HG03354 (cell line): Measurements from ENCODE around the gene ZNFX1.
A peak's percentile ranks its signal among the peaks of the same experiment; 100 is the strongest.
"Not testable (repeated sequence)": the region's sequence is repeated elsewhere in the genome, so short reads cannot be mapped to it uniquely, and the experiment has no call there.

Source experiments
- ATAC-seq: cut with Tn5 transposase; IDR thresholded peaks from one replicate; pipeline ENCODE4 v1.9.1; 2021; ENCODE audit warnings: mild to moderate bottlenecking; ENCODE audit not compliant: unreplicated experiment, poor library complexity, severe bottlenecking

Gene ZNFX1

DNA sequence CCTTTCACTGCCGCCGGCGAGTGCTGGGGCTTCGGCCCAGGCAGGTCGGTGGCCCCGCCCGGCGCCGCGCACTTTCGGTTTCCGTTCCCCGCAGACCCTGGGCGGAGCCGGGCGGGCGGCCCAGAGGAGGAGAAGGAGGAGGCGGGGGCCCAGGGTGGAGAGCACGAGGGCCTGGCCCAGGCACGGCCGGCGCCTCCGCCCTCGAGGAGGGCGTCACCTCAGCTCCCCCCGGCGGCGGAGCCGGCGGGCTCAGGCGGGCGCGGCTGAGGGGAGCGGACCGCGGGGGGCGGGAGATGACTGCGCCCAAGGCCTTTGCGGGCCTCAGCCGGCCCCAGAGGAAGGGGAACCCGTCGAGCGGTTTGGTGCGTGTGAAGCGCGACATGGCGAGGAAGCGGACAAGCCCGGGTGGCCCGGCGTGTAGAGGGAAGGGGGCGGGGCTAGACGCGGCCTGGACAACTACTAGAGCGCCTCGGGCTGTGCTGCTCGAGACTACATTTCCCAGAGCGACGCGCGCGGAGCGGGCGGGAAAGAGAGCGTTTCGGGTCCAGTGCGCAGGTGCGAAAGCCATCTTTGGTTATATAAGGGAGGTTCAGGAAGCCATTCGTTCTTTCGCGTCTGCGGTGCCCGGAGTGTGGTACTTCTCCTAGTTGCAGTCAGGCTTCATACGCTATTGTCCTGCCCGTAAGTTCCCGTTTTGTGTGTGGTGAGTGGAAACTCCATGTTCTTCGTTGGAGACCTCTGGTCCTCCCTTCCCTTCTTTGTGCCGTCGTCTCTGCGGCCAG, at the start of gene ZNFX1:
TSS of gene ZNFX1 (minus strand) at position 22 of the 782 bp plus-strand sequence. CDS start 2,218 bp downstream, outside the sequence.
- peak; percentile 86 for ATAC-seq

DNA sequence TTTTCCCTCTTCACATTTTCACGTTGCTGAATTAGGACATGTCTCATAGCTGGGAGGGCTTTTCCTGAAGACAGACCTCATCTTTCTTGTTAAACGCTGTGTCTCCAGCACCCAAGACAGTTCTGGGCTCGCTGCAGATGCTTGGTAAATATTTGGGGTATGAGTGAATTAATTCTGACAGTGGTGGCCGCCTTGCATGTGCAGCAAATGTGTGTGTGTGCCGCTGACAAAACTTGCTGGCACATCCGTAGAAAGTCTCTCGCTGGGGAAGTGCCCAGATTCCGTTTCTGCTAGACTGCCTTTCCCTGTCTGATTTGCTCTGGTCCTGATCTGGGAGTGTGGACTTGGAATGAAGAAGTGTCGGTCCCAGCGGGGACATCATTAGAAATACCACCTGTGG, 48.2 kb upstream of the ZNFX1 start:
- ATAC-seq, result no peak

DNA sequence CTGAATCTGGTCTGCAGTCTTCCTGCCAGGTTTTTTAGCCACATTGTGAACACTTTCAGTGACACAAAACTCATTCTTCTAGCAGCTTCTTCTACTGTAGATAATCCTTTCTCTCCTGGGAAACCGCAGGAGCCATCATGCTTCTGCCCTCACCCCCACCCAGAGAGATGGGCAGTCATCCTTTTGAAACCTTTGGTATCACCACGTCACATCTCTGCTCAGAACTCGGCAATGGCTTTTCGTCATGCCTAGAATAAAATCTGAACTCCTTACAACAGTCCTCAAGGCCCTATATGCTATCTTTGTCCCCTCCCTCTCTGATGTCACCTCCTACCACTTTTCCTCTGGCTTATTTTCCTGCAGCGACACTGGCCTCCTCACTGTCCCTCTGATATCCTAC, 46.4 kb upstream of the ZNFX1 start:
- ATAC-seq, result no peak

DNA sequence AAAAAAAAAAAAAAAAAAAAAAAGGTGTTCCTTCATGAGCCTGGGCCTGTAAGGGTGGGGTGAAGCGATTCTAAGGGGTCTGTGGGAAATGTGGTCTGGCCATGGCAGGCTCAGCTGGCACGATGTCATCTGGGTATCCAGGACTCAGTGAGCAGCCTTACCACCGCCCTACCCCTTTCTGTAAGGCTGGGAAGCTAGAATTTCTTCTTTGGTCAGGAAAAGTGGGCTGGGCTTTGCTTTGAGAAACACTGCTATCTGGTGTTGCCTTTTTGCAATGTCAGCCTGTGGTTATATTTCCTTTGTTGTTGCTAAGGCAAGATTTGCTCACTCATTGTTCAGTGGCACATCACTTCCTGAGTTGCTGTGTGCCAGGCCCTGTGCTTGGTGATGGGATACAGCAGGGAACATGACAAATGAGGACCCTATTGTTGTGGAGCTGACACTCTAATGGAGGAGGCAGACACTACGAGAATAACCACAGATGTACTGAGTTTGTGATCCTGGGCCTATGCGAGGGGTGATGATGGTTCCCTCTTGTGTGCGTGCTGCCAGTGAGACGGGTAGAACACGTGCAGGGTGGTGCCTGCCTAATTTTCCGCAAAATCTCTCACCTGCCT, 45.9 kb upstream of the ZNFX1 start:
- no peak for ATAC-seq

DNA sequence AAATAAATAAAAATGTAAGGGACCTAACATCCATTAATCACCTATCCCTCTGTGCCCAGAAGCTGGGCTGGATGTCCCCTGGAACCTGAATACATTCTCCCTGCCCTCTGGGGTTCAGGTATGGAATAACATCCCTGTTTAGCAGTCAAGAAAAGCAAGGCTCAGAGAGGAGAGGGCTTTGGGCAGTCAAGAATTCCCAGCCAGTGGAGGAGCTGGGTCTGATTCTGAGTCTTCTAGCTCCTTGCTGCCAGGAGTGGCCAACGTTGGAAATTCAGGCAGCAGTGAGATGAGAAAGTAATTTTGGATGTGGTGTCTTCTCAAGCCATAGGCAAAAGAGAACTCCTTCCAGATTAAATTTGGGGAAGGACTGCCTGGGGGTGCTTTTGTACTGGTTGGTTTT, 42.6 kb upstream of the ZNFX1 start:
- ATAC-seq, result no peak

DNA sequence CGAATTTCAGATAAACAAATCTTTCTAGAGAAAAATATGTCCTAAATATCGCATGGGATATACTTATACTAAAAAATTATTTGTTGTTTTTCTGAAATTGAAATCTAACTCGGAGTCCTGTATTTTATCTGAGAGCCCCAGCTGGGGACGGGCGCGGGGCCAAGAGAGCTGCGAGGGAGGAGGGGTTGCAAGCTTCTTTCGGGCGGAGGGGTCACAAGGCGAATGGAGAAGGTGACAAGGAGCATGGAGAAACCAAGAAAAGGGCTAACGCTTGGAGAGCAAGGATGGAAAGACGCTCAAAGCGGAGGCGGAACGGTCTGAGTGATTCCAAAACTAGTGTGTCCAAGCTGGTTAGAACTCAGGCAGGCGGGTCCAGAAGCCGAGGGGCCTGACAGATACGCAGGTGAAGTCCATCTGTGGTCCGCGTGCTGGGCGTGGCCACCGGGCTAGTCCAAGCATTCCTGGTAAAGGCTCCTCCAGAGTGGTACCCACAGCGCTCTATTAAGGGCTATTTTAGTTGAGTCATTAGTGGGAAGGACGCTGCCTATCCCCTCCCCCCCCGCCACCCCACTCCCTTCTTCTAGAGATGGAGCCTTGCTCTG, 41.5 kb upstream of the ZNFX1 start:
- no peak for ATAC-seq

DNA sequence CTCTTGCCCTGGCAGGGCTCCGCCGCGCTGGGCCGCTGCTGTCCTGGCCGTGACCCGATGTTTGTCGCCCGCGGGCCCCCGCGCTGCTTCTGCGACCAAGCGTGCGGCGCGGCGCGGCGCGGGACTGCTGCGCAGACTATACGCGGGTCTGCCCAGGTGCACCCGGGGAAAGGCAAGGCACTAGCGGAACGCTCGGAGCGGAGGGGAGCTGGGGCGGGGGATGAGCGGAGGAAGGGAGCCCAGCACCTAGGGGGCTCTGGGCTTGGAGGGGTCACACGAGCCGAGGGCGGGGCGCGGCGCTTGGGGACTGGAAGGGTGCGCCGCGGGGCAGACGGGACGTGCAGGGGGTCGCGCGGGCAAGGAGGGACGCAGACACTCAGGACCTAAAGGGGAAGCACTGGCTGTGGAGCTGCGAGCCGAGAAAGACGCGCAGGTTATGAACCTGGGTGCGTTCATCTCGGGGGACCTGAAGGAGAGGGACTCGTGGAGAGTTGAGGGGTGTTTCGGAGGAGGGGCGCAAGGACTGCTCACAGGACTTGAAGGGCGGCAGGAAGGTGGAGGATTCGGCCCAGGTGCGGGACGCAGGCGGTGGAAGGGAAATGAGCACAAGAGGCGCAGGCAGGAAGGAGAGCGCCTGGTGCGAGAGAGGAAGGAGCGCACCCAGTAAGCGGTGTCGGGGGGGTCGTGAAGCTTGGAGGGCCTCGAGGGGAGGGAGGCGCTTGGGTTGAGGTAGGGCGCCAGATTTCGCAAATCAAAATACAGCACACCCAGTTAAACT, 40.8 kb upstream of the ZNFX1 start:
- ATAC-seq, result no peak

DNA sequence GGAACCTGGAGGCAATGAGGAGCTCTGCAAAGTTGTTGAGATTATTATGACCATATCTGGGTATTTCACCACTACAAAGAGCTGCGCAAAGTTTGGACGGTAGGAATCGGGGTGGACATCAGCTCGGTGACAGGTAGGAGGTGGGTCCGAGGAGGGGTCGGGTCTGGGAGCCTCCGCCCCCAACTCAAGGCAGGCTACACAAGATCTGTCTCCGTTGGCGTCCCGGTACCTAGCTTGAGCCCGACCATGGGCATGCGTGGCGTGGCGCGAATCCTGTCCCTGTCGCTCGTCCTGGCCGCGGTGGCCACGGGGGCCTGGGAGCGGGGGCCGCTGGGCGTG, 40.2 kb upstream of the ZNFX1 start:
- ATAC-seq, result no peak

DNA sequence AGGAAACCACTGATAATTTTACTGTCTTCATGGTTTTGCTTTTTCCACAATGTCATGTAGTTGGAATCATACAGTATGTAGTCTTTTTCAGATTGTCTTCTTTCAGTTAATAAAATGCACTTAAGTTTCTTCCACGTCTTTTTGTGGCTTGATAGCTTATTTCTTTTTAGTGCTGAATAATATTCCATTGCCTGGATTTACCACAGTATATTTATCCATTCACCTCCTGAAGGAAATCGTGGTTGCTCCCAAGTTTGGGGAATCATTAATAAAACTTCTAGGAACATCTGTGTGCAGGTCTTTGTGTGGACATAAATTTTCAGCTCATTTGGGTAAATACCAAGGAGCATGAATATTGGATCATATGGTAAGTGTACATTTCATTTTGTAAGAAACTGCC, 38.8 kb upstream of the ZNFX1 start:
- no peak for ATAC-seq

DNA sequence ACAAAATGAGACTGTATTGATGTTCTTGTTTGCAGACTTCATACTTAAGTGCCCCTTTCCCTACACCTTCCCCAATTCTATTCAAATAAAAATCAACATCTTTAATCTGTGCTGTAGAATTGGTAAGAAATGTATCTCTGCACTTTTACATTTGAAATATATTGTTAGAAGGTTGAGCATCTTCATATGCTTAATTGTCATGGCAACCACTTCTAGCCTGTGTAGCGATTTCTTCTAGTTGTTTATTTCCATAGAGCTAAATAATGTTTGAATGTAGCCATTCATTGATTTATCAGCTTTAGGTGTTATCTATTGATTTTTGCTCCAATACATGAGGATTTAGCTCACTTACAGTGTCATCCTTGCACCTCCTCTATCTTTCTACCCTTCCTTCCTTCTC, 37.7 kb upstream of the ZNFX1 start:
- no peak for ATAC-seq

DNA sequence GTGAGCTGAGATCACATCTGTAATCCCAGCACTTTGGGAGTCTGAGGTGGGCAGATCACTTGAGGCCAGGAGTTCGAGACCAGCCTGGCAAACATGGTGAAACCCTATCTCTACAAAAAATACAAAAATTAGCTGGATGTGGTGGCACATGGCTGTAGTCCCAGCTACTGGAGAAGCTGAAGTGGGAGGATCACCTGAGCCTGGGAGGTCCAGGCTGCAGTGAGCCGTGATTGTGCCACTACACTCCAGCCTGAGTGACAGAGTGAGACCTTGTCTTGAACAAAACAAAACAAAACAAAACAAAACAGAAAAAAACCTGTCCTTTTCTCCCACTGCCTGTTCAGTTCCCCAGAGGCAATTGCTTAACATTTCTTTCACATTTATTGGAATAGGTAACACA, 36.2 kb upstream of the ZNFX1 start:
- ATAC-seq, result not testable (repeated sequence)

DNA sequence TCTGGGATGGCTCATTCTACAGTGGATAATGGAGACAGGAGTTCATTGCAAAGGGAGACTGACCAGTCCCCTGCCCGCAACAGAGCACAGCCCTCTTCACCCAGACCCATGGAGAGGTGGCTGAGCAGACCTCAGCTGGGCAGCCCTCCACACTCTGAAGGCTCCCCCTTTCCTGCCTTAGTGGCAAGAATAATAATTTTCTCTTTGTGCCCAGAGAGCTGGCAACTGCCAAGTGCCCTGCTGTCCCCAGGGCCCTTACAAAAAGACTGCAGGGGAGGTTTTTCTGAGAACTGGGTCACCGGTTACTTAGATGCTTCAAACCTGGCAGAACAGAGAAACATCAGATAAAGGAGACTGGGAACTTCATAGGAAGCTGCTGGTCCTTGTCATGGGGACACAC, 35.4 kb upstream of the ZNFX1 start:
- no peak for ATAC-seq

DNA sequence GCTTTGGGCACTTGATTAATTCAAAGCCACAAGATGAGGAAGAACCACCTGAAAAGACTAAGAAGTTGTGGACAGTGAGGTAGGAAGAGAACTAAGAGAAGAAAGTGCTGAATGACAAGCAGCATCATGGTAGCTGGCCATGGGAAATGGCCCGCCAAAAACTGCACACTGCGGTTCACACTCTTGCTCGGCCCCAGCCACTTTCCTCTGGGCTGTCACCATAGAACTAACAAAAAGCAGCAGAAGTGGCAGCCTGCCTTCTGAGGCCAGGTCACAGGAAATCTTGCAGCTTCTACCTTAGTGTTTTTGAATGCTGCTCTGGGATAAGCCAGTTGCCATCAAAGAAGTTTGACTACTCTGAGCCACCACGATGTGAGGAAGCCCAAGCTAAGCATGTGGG, 34.8 kb upstream of the ZNFX1 start:
- ATAC-seq, result no peak

DNA sequence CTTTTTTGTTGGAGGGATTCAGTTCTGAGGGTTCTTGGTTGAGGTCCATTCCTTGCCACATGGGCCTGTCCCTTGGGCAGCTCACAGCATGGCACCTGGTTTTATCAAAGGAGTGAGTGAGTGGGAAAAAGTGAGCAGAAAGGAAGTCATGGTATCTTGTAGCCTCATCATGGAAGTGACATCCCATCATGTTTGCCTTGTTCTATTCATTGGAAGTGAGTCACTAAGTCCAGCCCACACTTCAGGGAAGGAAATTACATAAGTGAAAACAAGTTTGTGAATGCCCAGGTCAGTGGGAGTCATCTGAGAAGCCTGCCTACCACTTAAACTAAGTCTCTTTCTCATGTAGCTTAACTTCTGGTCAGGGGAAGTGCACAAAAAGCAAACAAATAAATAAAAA, 32.8 kb upstream of the ZNFX1 start:
- ATAC-seq, result no peak

DNA sequence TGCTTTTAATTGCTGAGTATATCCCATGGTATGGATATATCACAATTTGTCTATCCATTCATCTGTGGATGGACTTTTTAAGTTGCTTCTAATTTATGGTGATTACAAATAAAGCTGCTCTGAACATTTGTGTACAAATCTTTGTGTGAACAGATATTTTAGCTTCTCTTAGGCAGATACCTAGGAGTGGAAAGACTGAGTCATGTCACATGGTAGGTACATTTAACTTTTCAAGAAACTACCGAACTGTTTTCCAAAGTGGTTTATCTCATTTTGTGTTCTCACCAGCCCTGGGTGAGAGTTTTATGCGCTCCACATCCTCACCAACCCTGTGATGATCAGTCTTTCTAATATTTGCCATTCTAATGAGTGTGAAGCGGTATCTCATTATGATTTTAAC, 31.0 kb upstream of the ZNFX1 start:
- ATAC-seq, result no peak

DNA sequence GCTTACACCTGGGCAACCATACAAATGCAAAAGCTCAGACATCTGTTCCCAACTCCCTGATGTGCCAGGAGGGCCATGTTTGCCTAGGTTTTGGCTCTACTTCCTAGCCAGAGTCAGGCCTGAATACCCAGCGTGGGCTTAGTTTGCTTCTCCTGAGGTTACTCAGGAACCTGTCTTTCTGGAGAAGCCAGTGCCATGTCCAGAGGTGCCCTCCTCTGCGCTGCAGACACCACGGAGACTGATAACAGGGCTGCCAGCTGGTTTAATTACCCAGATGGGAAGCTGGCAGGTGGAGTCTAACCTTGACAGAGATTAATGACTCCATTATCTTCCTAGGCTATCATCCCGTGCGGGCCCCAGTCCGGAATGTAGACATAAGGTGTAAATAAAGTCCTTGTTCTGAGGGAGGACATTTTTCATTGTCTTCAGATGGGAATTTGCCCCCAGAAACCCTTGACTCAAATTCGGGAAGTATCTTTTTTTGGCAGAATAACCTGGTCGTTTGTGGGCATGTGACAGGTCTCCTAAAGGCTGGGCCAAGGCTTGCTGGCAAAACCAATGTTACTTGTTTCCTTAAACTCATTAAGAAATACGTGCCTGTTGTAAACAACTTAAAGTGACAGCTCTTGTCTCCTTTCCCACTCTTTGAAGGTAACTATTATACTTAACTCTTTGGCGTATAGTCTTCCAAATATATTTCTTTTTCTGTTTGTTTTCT, 29.2 kb upstream of the ZNFX1 start:
- ATAC-seq, result no peak

DNA sequence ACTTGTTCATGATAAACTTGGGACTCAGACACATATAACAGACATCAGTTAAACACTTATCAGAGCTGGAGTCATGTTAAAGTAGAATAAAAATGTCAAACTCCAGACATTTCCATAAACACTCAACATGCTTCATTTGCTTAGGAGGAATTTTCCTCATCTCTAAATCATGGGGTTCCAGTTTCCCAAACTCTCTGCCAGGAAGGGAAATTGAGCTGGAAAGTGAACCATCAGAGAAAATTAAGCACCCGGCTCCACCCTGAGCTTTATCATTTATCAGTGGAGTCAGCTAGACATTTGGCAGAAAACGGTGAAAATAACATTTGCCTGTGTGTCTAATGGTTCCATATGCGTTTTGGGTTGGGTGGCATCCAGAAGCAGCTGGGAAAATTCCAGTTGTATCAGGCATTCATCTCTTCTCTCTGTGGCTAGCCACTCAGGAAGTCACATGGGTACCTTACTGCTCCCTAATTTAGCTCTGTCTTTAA, 25.3 kb upstream of the ZNFX1 start:
- no peak for ATAC-seq

DNA sequence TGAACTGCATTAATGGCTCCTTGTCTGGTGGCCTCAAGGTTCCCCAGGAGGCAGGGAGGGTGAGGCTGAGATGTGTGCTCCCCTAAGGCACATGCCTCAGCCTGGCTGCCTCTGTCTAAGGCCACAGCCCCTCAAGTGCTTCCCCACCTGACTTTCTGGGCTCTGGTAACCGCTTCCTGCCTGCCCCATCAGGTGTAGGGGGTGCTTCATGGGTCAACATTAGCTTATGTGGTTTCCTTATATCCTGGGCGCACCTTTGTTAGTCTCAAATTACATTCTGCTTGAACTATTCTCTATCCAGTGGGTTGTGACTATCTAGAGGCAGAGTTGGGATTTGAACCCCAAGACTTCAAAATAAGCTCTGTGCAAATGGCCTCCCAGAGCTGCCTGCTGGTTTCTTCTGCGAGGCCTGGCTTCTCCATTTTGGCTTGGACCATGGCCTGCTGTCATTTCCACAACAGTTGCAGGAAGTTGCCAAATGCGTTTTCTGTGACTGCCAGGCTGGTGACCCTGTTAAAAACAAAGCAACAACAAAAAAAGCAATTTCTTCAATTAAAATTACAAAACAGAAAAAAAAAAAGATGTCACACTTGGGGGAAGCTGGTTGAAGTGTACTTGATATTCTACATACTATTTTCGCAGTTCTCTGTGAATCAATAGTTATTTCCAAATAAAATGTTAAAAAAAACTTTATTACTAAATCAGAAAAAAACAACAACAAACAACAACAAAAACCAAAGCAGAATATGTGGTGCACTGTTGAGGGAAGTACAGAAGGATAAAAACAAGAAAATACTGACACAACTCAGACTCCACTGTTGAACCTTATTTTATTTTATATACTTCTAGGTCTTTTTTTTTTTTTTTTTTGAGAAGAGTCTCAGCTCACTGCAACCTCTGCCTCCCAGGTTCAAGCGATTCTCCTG, 20.0 kb upstream of the ZNFX1 start:
- no peak for ATAC-seq
